GM13977 (cell line): ENCODE results near the gene AGRP.

ENCODE experiments used
- DNase-seq: peaks from one replicate; pipeline ENCODE4 v3.0.0; 2012; ENCODE audit warnings: low spot score
- in situ Hi-C: fragments of 300-500 bp; cut with MboI; formaldehyde crosslinking; loops from one replicate; pipeline ENCODE4 v1.12.0; 2022; ENCODE audit warnings: low sequenced_read_pairs, low pct_unique_long_range_greater_than_20kb, mixed read lengths, inconsistent platforms; ENCODE audit not compliant: unreplicated experiment
- TF ChIP-seq, protein P1 (sequence below): IDR thresholded peaks from 2 replicates; pipeline ENCODE4 v1.5.1; 2012; ENCODE audit warnings: mild to moderate bottlenecking, control low read depth; ENCODE audit not compliant: insufficient read depth; ENCODE audit errors: extremely low read depth, missing control alignments

The AGRP gene

DNA sequence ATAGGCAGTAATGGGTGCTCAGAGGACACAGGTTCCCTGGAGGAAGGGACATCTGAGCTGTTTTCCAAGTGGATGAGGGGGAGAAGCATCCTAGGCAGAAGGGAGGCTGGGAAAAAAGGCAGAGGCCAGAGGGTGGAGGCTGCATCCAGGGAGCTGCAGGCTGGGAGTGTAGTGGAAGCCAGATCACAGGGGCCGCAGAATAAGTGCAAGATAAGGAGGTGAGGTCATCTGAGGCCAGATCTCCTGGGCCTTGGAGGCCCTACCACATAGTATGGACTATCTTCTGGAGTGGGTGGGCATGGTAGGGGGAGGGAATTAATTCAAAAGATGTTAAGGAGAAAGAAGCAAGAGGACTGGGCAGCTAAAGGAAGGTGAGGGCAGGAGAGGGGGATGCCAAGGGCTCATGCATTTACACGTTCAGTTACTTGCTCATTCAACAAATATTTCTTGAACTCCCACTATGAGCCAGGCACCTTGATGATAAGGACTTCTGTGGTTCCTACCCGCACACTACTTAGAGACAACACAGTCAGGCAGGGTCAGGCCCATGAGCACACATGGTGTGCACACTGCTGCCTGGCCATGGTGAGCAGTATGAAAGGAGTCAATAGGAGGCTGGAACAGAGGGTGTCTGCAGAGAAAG is 42.9 kb upstream of the AGRP start:
- TF ChIP-seq, protein P1, sequence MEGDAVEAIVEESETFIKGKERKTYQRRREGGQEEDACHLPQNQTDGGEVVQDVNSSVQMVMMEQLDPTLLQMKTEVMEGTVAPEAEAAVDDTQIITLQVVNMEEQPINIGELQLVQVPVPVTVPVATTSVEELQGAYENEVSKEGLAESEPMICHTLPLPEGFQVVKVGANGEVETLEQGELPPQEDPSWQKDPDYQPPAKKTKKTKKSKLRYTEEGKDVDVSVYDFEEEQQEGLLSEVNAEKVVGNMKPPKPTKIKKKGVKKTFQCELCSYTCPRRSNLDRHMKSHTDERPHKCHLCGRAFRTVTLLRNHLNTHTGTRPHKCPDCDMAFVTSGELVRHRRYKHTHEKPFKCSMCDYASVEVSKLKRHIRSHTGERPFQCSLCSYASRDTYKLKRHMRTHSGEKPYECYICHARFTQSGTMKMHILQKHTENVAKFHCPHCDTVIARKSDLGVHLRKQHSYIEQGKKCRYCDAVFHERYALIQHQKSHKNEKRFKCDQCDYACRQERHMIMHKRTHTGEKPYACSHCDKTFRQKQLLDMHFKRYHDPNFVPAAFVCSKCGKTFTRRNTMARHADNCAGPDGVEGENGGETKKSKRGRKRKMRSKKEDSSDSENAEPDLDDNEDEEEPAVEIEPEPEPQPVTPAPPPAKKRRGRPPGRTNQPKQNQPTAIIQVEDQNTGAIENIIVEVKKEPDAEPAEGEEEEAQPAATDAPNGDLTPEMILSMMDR = no peak
- DNase-seq = no peak
- in situ Hi-C loops = loop anchor here (25.0 kb wide), 1 partner anchor 386 kb away; no protein-coding TSS in a partner anchor

- TF ChIP-seq, protein P1 = no peak
- no peak for DNase-seq
- in situ Hi-C loops = loop anchor here (25.0 kb wide), 1 partner anchor 387 kb away; no protein-coding TSS in a partner anchor
Observed at GRCh38 chr16:67525176-67525860, 42.0 kb upstream of the AGRP start.

DNA sequence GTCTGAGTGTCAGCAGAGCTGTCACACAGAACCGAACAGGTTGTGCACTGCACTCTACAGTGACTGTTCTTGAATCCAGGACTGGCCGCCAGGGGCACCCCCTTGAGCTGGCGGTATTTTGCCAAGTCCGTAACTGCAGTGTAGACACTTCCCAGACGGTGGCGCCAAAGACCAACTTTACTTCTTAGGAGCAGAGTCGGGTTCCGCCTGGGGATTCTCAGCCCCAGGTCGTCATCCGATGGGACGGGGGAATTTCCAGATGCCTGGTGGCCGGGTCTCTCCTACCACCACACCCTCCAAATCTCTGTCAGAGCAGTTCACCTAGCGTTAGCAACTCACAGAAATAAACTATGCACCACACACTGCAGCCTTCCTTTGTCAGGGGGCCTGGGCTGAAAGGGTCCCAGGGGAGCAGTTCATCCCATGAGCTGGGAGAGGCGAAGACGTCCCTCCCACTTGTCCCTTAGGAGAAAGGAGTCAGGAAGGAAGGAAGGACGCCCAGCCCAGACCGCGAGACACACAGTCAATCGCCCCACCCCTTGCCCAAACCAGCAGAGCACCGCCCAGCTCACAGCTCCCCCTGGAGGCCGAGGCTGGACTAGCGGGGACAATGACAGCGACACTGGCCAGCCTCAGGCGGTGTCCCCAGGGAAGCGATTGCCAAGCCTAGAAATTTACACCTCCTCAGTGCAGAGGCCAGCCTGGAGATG is 37.9 kb upstream of the AGRP start:
- peak; percentile 90 for DNase-seq
- in situ Hi-C loops = no loop called here
- TF ChIP-seq, protein P1 = peak; percentile 99

DNA sequence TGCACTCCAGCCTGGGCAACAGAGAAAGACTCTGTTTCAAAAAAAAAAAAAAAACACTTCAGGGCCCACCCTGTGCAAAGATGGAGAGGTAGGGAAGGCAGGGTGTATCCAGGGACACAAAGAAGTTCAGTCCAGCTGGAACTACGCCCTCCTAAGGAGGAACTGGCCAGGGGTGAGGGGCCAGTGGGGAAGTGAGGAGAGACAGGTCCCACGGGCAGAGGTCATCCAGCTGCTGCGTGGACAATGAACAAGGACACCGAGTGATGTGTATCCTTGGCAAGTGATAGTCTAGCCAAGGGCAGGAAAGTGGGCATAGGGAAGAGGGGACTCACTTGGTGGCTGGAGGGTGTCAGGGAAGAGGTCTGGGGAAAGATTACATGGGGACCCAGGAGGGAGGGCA is 35.9 kb upstream of the AGRP start:
- TF ChIP-seq, protein P1 = no peak
- in situ Hi-C loops = no loop called here
- no peak for DNase-seq

DNA sequence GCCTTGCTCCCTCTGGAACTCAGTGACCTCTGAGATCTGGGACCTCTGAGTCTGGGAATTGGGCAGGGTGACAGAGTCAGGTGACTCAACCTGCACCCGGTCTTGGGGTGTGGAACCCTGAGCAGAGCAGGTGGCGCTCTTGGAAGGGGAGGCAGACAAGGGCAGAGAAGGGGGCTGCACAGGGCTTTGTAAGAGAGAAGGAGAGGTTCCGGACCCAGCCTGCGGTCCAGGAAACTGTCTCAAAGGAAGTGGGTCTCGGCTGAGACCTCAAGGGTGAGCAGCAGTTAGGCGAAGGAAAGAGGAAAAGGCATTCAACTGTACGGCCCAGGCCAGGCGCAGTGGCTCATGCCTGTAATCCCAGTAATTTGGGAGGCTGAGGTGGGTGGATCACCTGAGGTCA is 35.3 kb upstream of the AGRP start:
- DNase-seq = no peak
- in situ Hi-C loops = no loop called here
- TF ChIP-seq, protein P1 = no peak

DNA sequence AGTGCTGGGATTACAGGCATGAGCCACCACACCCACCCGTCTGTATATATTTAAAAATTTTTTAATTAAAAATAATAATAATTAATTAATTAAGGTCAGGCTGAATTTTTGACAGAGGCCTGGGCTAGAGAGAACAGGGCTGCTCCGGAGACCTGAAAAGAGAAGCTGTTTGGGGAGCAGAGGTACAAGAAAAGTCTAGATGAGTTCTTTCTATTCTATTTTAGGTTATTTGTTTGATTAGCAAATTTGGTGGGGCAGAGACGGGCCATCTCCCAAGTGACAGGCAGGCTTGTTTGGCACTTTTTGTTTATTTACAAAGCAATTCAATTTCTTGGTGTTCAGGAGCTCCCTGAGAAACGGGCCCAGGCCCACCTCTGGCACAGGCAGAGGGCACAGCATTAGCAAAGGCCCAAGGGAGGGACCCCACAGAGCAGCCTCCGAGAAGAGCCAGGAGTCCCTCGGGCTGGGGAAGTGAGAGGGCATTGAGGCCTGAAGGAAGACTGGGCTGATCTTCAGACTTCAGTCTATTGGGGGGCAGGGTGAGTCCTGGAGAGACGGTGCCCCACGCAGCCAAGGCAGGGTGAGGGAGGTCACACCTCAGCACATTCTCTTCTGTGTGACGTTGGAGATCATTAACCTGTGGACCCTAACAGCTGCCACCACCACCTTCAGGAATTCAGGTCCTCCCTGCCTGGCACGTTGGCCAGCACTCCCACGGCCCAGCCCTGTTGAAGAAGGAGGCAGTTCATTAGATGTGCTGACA is 34.5 kb upstream of the AGRP start:
- in situ Hi-C loops = no loop called here
- TF ChIP-seq, protein P1 = no peak
- DNase-seq = peak; percentile 51
